Stimulated activated CD4-positive, alpha-beta T cell treated with anti-CD3 and anti-CD28 coated beads, Interleukin-15, amount 100 ng/mL, for 24 hours (primary cell): ENCODE data around the gene PLEKHH1.
"Not testable (repeated sequence)": the region's sequence is repeated elsewhere in the genome, so short reads cannot be mapped to it uniquely, and the experiment has no call there.

ENCODE experiments used
- DNase-seq: peaks from one replicate; pipeline ENCODE4 v3.0.0-alpha.2; 2020

The PLEKHH1 gene

GRCh38 chr14:67589204-67589770, 56.2 kb downstream of the PLEKHH1 start:
- no peak for DNase-seq

- not testable (repeated sequence) for DNase-seq
Measured at GRCh38 chr14:67593650-67594049, 60.6 kb downstream of the PLEKHH1 start.

- DNase-seq, result no peak
Measured at GRCh38 chr14:67595392-67595791, 62.3 kb downstream of the PLEKHH1 start.

GRCh38 chr14:67599698-67600561, 66.8 kb downstream of the PLEKHH1 start, which contains the start of gene PIGH:
Gene PIGH, minus strand, starts transcription at chr14:67600268. Its CDS starts 65 bp downstream, at chr14:67600203.
- peak; percentile 96 for DNase-seq

- not testable (repeated sequence) for DNase-seq
Measured at GRCh38 chr14:67600562-67600974, 67.5 kb downstream of the PLEKHH1 start.

- no peak for DNase-seq
Measured at GRCh38 chr14:67602076-67602475, 69.0 kb downstream of the PLEKHH1 start.

- no peak for DNase-seq
Measured at GRCh38 chr14:67602995-67603545, 70.0 kb downstream of the PLEKHH1 start.

GRCh38 chr14:67607646-67608045, 74.6 kb downstream of the PLEKHH1 start:
- no peak for DNase-seq

GRCh38 chr14:67609642-67610310, 76.7 kb downstream of the PLEKHH1 start:
- no peak for DNase-seq

- DNase-seq, result no peak
Measured at GRCh38 chr14:67610491-67610890, 77.4 kb downstream of the PLEKHH1 start.

- DNase-seq, result peak; percentile 15
Measured at GRCh38 chr14:67618617-67619063, 85.5 kb downstream of the PLEKHH1 start.

GRCh38 chr14:67619446-67620216, 86.5 kb downstream of the PLEKHH1 start, which contains the start of gene ARG2:
Gene ARG2, plus strand, starts transcription at chr14:67619920. Its CDS starts 58 bp downstream, at chr14:67619978.
- peak; percentile 99 for DNase-seq

GRCh38 chr14:67620217-67620785, 87.2 kb downstream of the PLEKHH1 start:
- DNase-seq, result peak; percentile 20

- peak; percentile 24 for DNase-seq
Measured at GRCh38 chr14:67622675-67623074, 89.6 kb downstream of the PLEKHH1 start.

- DNase-seq, result no peak
Measured at GRCh38 chr14:67623114-67623513, 90.0 kb downstream of the PLEKHH1 start.

- DNase-seq, result not testable (repeated sequence)
Measured at GRCh38 chr14:67626131-67626530, 93.0 kb downstream of the PLEKHH1 start.

- no peak for DNase-seq
Measured at GRCh38 chr14:67627519-67627918, 94.4 kb downstream of the PLEKHH1 start.

GRCh38 chr14:67630186-67630585, 97.1 kb downstream of the PLEKHH1 start:
- DNase-seq, result no peak

GRCh38 chr14:67630938-67631337, 97.8 kb downstream of the PLEKHH1 start:
- no peak for DNase-seq

GRCh38 chr14:67633451-67634147, 100.5 kb downstream of the PLEKHH1 start:
- no peak for DNase-seq

GRCh38 chr14:67636361-67636919, 103.3 kb downstream of the PLEKHH1 start:
- DNase-seq, result no peak
